Ishikawa (cell line): ENCODE results near the gene EHD4.

Source experiments
- CEBPB ChIP-seq: IDR thresholded peaks from 2 replicates; pipeline ENCODE4 v1.6.1; 2012
- CREB1 ChIP-seq: IDR thresholded peaks from 2 replicates; pipeline ENCODE4 v1.6.1; 2012; ENCODE audit warnings: low read depth
- EGR1 ChIP-seq: IDR thresholded peaks from 2 replicates; pipeline ENCODE4 v1.6.1; 2012
- EP300 ChIP-seq: IDR thresholded peaks from 2 replicates; pipeline ENCODE4 v1.6.1; 2012; ENCODE audit warnings: borderline replicate concordance
- FOXM1 ChIP-seq: IDR thresholded peaks from 2 replicates; pipeline ENCODE4 v1.6.1; 2012; ENCODE audit warnings: low read depth, borderline replicate concordance
- NFIC ChIP-seq: IDR thresholded peaks from 2 replicates; pipeline ENCODE4 v1.6.1; 2012
- RAD21 ChIP-seq: IDR thresholded peaks from 2 replicates; pipeline ENCODE4 v1.6.1; 2012; ENCODE audit warnings: low read depth
- TAF1 ChIP-seq: IDR thresholded peaks from 2 replicates; pipeline ENCODE4 v1.6.1; 2012; ENCODE audit warnings: low read depth, mild to moderate bottlenecking
- TCF12 ChIP-seq: IDR thresholded peaks from 2 replicates; pipeline ENCODE4 v1.6.1; 2012; ENCODE audit warnings: low read depth
- TEAD4 ChIP-seq: IDR thresholded peaks from 2 replicates; pipeline ENCODE4 v1.6.1; 2012
- YY1 ChIP-seq: IDR thresholded peaks from 2 replicates; pipeline ENCODE4 v1.6.1; 2012; ENCODE audit warnings: low read depth
- ZBTB7A ChIP-seq: IDR thresholded peaks from 2 replicates; pipeline ENCODE4 v1.6.1; 2012; ENCODE audit warnings: low read depth
- TF ChIP-seq, protein P1 (sequence below): IDR thresholded peaks from 2 replicates; pipeline ENCODE4 v1.6.1; 2012
- TF ChIP-seq, protein P2 (sequence below): IDR thresholded peaks from 2 replicates; pipeline ENCODE4 v1.6.1; 2012
- TF ChIP-seq, protein P3 (sequence below): IDR thresholded peaks from 2 replicates; pipeline ENCODE4 v1.6.1; 2012; ENCODE audit warnings: low read depth, mild to moderate bottlenecking

Gene EHD4

DNA sequence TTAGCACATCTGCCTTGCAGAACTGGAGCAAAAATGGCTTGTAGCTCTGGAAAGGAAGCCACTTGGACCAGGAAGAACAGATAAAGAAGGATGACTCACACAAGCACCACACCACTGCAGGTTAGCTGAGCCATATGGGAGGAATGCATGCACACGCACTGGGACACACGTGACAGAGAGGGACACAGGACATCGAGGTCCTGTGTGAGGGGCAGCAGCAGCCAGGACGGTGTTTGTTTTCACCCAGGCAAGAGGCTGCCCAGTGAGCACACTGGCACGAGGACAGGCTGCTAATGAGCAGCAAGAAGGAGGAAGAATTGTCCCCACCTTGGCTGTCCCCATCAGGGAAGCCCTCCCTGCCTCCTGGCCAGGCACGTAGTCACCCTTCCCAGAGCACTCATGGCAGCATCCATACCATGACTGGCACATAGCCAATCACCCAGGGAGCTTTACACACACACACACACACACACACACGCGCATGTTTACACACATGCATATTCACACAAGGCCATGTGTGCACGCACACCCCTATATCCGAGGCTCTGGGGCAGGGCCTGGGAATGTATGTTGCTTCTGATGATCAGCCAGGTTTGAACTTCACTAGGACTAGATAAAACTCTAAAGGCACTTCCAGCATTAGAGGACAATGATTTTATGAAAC is 54.5 kb downstream of the EHD4 start:
- TF ChIP-seq YY1 (no peak), RAD21 (no peak), TCF12 (no peak), EP300 (no peak), FOXM1 (no peak), CEBPB (no peak), ZBTB7A (no peak), TEAD4 (no peak), NFIC (no peak), CREB1 (no peak), EGR1 (no peak), TAF1 (no peak)
- TF ChIP-seq, protein P1, sequence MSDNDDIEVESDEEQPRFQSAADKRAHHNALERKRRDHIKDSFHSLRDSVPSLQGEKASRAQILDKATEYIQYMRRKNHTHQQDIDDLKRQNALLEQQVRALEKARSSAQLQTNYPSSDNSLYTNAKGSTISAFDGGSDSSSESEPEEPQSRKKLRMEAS, result no peak
- TF ChIP-seq, protein P2, sequence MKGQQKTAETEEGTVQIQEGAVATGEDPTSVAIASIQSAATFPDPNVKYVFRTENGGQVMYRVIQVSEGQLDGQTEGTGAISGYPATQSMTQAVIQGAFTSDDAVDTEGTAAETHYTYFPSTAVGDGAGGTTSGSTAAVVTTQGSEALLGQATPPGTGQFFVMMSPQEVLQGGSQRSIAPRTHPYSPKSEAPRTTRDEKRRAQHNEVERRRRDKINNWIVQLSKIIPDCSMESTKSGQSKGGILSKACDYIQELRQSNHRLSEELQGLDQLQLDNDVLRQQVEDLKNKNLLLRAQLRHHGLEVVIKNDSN, result no peak
- TF ChIP-seq, protein P3, sequence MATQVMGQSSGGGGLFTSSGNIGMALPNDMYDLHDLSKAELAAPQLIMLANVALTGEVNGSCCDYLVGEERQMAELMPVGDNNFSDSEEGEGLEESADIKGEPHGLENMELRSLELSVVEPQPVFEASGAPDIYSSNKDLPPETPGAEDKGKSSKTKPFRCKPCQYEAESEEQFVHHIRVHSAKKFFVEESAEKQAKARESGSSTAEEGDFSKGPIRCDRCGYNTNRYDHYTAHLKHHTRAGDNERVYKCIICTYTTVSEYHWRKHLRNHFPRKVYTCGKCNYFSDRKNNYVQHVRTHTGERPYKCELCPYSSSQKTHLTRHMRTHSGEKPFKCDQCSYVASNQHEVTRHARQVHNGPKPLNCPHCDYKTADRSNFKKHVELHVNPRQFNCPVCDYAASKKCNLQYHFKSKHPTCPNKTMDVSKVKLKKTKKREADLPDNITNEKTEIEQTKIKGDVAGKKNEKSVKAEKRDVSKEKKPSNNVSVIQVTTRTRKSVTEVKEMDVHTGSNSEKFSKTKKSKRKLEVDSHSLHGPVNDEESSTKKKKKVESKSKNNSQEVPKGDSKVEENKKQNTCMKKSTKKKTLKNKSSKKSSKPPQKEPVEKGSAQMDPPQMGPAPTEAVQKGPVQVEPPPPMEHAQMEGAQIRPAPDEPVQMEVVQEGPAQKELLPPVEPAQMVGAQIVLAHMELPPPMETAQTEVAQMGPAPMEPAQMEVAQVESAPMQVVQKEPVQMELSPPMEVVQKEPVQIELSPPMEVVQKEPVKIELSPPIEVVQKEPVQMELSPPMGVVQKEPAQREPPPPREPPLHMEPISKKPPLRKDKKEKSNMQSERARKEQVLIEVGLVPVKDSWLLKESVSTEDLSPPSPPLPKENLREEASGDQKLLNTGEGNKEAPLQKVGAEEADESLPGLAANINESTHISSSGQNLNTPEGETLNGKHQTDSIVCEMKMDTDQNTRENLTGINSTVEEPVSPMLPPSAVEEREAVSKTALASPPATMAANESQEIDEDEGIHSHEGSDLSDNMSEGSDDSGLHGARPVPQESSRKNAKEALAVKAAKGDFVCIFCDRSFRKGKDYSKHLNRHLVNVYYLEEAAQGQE, result no peak

DNA sequence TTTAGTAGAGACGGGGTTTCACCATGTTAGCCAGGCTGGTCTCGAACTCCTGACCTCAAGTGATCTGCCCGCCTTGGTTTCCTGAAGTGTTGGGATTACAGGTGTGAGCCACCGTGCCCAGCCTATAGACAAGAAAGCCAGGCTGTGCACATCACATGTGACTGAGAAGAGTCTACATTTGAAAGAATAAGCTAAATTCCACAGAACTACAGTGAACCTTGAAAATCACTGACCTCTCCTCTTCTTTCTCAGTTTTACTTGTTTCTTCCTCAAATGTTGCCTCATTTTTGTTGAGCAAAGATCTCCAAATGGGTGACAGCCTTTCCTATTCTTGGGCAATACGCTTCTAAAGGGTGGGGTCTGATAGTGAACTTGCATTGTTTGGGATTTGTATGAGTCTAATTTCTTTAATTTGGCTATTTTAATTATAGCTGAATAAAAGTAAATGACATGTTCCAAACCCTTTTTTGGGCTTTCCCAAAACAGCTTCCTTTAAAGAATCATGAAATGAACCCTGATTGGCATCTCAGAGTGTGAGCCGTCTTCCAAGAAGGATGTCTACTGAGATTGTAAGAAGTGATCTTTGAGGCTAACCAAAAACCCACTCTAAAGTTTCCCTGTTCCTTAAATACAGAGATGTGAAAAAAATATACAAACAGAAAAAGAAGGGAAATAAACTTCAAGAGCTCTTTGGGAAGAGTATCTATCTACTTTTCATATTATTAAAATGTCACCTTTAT is 56.9 kb downstream of the EHD4 start:
- no peak for TF ChIP-seq TCF12
- TF ChIP-seq, protein P3, result no peak
- TF ChIP-seq YY1, result no peak
- TF ChIP-seq CREB1, result no peak
- no peak for TF ChIP-seq TEAD4
- TF ChIP-seq, protein P2, result no peak
- TF ChIP-seq, protein P1, result no peak
- TF ChIP-seq FOXM1, result no peak
- TF ChIP-seq TAF1, result no peak
- no peak for TF ChIP-seq RAD21
- no peak for TF ChIP-seq NFIC
- no peak for TF ChIP-seq ZBTB7A
- TF ChIP-seq EP300, result no peak
- no peak for TF ChIP-seq CEBPB
- no peak for TF ChIP-seq EGR1

DNA sequence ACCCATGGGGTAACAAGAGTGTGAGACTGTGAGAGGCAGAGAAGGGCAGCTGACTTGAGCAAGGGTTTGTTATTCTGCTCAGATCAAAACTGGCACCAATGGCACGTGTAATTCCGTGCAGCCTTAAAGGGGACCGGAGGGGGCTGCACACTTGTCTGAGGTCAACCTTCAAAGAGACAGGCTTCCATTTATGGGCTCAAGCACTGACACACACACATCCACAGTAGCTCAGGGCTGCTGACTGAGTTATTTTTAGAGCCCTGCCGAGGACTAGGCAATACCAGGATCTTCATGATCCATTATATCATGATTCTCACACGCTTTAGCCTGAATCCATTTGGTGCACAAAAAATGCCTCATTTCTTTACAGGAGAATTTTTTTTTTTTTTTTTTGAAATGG is 57.9 kb downstream of the EHD4 start:
- TF ChIP-seq CREB1, result no peak
- TF ChIP-seq, protein P1, result no peak
- no peak for TF ChIP-seq FOXM1
- no peak for TF ChIP-seq NFIC

DNA sequence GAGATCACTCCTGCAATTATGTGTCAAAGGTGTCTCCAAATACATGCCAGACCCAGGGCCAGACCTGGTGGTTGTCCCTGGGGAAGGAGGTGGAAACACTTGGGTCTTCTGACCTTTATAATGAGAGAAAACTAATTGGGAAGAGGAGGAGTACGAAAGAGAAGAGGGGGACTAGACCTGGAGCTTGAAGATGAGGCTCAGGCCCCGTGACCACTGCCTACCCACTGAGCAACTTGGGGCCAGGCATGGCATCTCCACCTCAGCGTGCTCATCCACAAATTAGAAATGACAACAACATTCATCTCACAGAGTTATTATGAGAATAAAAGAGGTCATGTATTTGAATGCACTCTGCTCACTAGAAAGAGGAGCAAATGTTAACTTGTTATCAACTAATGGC is 59.1 kb downstream of the EHD4 start:
- TF ChIP-seq, protein P2, result no peak
- TF ChIP-seq CEBPB (no peak), YY1 (no peak), TEAD4 (no peak), EP300 (no peak), TCF12 (no peak), ZBTB7A (no peak)
- TF ChIP-seq, protein P3, result no peak
